Stimulated activated CD8-positive, alpha-beta memory T cell treated with anti-CD3 and anti-CD28 coated beads, Interleukin-12 subunit alpha, Interleukin-12 subunit beta, amount 100 ng/mL, for 24 hours (primary cell): ENCODE data around the gene ZFP36.

Experiments
- DNase-seq: peaks from one replicate; pipeline ENCODE4 v3.0.0-alpha.2; 2020; ENCODE audit errors: extremely low read depth

The ZFP36 gene

GRCh38 chr19:39384839-39385568 lies 21.6 kb upstream of the ZFP36 start:
- no peak for DNase-seq

GRCh38 chr19:39385629-39386411 lies 20.8 kb upstream of the ZFP36 start:
- DNase-seq, result no peak

GRCh38 chr19:39386557-39386956 lies 20.1 kb upstream of the ZFP36 start:
- DNase-seq, result no peak

GRCh38 chr19:39388657-39389056 lies 18.0 kb upstream of the ZFP36 start:
- no peak for DNase-seq

GRCh38 chr19:39389631-39390414 lies 16.8 kb upstream of the ZFP36 start:
- DNase-seq, result no peak

- DNase-seq, result no peak
These were observed 16.2 kb upstream of the ZFP36 start for GRCh38 chr19:39390451-39390750.

- DNase-seq, result peak; percentile 90
These were observed 15.8 kb upstream of the ZFP36 start, which contains the start of the genes MED29 and PAF1 for GRCh38 chr19:39390751-39391437. MED29 (plus strand) TSS chr19:39391378; CDS start chr19:39391423, 45 bp downstream. PAF1 (minus strand) TSS chr19:39391106; CDS start chr19:39390864, 242 bp downstream.

- DNase-seq, result peak; percentile 84
These were observed 9.0 kb upstream of the ZFP36 start for GRCh38 chr19:39397360-39398296.

- no peak for DNase-seq
These were observed 8.3 kb upstream of the ZFP36 start for GRCh38 chr19:39398297-39398864.

- DNase-seq, result no peak
These were observed 7.0 kb upstream of the ZFP36 start for GRCh38 chr19:39399668-39400050.

- DNase-seq, result no peak
These were observed 6.6 kb upstream of the ZFP36 start for GRCh38 chr19:39400061-39400460.

GRCh38 chr19:39401070-39401548 lies 5.5 kb upstream of the ZFP36 start:
- DNase-seq, result no peak

GRCh38 chr19:39401549-39402345 lies 4.9 kb upstream of the ZFP36 start:
- DNase-seq, result peak; percentile 61

GRCh38 chr19:39402346-39403300 lies 4.0 kb upstream of the ZFP36 start:
- peak; percentile 69 for DNase-seq

- peak; percentile 91 for DNase-seq
These were observed 3.0 kb upstream of the ZFP36 start for GRCh38 chr19:39403331-39404312.

GRCh38 chr19:39405261-39405957 lies 1.2 kb upstream of the ZFP36 start:
- DNase-seq, result no peak
